ENCODE results near the gene ZDHHC14. TPM values are rescaled to one million over a fixed set of nuclear protein-coding genes. Genes with fewer than 3 reads are reported as not detected.
A peak's percentile ranks its signal among the peaks of the same experiment; 100 is the strongest.
"Not testable (repeated sequence)": the region's sequence is repeated elsewhere in the genome, so short reads cannot be mapped to it uniquely, and the experiment has no call there.

Gene ZDHHC14
- total RNA-seq, 1 donor from 2014 or later: 1.1 TPM

DNA sequence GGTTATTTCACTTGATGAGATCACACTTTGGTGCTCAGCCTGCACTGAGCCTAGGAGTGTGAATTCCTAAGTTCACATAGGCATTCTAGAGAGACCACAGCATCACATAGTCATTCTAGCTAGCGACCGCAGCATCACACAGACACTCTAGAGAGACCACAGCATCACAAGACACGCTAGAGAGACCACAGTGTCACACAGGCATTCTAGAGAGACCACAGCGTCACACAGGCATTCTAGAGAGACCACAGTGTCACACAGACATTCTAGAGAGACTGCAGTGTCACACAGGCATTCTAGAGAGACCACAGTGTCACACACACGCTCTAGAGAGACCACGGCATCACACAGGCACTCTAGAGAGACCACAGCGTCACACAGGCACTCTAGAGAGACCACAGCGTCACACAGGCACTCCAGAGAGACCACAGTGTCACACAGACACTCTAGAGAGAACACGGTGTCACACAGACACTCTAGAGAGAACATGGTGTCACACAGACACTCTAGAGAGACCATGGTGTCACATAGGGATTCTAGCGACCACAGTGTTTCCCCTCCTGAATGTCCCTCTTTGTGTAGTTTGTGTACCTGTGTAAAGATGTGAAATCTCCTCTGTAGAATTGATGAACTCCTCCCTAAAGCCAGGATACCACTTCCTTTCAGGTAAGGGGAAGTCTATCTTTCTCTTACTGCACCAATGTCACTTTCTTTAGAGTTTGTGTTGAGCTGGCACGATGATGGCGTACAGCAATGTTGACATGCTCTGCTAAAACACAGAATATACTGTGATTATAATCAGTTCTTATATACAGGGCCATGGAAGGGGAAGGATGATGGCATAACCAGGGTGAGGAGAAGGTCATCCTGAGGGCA lies 169.4 kb downstream of the ZDHHC14 start:
- peak; percentile 36 for DNase-seq (ENCODE audit: low read depth)

DNA sequence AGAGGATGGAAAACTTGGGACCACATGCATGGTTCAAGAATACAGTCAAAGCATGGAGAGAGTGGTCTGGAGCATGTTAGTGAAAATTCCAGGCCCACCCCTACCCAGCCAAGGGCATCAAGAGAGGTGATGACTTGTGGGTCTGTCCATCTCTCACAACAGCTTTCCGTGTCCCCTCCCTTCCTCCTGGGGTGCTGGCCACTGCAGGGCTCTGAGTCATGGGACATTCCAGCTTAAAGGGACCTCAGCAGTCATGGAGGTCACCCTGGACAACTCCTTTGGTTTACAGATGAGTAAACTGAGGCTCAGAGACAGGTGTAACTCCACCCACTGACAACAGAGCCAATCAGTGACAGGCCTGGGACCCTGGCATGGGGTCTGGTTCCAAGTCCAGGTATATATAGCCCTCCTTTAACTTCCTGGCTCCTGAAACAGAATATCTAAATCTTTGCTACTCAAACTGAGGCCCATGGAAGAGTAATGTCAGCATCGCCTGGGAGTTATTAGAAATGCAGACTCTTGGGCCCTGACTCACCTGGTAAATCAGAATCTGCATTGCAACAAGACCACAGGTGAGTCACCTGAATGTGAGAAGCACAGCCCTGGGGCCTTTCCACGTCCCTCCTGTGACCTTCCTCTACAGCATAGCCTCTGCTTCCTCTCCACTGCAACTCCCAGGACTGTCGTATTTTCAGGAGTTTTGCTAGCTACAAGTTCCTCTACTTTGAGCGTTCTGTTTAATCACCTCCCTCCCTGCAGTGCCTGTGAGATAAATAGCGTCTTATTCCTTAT lies 170.2 kb downstream of the ZDHHC14 start:
- DNase-seq (ENCODE audit: low read depth): no peak

DNA sequence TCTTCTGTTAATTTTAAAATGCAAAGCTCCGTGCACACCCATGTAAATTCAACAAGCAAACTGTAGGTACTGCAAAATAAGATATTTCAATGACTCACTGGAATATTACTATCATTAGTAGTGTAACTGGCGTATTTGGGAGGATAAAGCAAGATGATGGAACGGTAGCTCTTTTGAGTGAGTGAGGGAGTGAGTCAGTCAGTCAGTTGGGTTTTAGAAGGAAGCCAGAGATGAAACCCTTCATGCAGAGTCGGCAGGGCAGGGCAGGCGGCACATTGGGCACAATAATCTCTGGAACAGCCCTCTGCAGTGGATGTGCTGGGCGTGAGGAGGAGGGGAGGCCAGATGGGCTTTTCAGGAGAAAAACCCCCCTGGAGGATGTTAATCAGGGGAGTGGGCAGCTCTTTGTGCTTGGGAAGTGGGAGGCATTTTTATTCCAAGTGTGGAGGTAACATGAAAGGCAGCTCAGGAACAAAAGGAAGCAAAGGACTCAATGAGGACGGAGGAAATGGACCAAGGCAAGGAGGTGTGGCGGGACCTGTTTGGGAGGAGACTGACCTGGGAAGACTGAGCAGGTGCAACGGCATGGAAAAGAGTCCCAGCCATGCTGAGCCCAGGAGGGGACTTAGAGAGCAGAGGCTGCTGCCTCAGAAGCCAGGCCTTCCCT lies 171.2 kb downstream of the ZDHHC14 start:
- no peak for DNase-seq (ENCODE audit: low read depth)

DNA sequence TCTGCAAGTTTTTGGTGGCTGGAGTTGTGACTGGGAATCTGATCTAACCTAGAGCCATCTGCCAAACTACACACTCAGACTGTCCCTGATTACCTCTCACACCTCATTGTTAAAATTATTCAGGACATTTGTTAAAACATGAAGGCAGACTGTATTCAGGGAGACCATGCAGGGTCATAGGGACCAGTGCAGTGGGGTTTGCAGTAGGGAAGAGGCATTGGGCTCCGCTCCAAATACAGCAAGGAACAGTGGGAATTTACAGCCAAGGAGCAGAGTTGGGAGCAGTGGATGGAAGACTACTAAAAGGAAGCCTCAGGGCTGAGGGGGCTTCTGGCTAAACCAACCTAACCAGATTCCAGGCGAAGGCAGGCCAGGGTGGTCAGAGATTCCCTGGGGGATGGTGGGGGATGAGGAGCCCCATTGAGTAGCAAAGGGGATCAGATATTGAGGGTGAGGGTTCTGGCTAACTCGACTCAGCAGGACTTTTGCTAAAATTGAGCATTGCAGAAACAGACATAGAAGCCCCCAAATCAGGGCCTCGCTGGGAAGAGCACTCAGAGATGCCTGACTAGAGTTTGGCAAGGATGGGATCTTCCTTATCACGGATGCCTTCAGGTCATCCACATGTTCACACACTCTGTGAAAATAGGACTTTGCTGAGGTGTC lies 172.0 kb downstream of the ZDHHC14 start:
- no peak for DNase-seq (ENCODE audit: low read depth)

DNA sequence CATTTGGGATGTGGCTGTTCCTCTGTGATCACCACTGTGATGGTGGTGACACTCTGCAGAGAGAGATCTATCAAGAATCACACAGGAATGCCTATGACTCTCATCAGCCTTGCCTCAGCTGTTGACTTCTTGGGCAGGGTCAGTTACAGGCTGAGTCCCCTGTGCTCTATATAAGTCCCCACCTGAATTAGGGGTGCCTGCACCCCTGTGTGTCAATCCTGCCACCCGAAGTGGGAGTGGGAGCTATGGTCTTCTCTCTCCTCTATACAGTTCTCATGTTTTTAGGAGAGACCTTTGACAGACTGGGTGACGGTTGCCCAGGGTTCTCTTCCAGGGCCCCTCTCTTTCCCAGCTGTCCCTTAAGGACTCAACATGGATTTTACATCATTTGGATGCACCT lies 173.8 kb downstream of the ZDHHC14 start:
- DNase-seq (ENCODE audit: low read depth): no peak

DNA sequence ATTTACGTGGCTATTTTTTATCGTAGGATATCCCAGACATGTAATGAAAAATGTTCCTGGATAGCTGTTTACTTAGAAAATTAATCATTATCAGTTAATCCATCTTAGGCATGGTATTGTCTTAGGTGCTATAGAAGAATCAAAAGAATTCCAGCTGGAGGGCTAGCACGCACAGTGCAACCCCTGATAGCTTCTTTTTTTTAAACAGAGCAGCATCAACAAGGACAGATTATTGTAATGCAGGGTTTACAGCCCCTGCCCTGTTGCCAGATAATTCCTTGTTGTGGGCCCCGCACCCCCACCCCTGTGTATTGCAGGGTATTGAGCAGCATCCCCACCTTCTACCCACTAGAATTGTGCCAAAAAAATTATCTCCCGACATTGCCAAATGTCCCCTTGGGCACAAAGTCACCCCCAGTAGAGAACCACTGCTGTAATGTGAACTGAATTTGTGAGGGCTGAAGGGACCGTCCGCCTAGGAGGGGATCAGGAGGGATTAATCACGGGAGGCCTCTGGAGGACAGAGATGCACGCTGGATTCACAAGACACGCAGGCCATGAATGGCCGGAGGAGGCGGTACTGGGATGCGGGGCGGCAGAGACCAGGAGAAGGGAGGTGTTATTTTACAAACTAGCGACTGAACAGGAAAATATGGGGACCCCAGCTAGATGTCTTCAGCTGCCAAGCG lies 174.6 kb downstream of the ZDHHC14 start:
- no peak for DNase-seq (ENCODE audit: low read depth)

DNA sequence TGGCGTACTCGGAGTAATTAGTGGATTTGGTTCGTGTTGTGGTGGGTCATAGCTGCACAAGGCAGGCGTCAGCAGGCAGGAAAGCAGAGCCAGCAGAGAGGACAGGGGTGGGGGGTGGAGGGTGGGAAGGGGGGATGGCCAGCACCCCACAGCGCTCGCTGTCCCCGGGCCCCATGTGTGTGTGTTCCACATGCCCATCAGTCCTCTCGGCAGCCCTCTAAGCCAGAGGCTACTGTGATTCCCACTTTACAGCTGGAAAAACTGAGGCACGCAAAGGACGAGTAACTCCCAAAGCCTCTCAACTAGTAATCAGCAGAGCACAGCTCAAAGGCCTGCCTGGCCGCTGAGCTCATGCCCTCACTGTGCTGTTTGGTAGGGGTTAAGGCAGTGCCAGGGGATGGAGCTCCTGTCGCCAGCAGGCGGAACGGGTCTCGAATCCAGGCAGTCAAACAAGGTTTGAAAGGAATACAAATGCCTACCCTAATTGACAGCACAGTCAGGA lies 175.2 kb downstream of the ZDHHC14 start:
- no peak for DNase-seq (ENCODE audit: low read depth)

DNA sequence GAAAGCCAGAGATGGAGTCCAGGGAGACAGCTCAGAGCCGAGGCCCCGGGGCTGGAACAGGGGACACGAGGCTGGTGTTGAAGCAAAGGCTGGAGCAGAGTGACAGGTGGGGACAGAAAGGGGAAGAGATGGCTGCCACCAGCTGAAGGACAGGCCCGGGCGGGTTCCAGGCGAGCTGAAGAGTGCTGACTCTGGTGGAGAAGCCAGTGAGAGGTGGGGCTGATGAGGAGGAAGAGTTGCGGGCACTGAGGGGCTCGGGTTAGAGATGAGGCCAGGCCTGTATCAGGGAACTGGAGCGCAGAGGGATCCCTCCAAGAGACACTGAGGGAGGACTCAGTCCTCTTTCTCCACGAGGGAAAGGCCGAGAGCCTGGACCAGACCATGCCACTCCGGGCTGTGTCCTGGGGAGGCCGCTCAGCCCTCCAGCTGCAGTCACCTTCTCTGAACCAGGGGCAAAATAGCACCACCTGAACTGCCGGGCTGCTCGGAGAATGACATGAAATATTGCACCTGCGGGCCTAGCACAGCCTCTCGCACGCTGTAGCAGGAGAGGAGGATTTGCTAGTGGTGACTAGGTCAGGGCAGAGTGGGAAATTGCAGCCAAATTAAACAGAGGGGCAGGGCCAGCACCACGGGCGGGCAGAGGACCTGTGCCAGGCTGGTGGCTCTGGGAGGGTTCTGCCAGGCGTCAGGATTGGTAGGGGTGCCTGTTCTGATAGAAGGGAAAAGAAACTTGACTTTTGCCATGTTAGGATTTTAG lies 175.9 kb downstream of the ZDHHC14 start:
- no peak for DNase-seq (ENCODE audit: low read depth)

DNA sequence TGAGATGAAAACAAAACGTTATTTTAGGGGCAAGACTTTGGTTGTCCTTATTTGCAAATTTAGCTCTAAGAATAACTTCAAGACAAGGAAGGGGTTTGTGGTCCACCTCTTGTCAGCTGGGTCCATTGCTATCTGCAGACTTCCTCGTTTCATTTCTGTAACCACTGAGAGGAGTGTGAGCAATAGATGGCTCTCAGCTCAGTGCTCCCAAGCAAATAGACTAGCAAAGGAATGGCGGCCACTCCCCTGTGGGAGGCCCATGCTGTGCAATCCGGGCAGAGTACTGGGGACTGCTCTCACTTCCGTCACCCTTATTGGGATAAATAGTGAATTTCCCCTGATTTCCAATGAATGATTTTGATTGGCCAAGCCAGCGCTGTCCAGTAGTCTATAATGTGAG lies 176.6 kb downstream of the ZDHHC14 start:
- no peak for DNase-seq (ENCODE audit: low read depth)

DNA sequence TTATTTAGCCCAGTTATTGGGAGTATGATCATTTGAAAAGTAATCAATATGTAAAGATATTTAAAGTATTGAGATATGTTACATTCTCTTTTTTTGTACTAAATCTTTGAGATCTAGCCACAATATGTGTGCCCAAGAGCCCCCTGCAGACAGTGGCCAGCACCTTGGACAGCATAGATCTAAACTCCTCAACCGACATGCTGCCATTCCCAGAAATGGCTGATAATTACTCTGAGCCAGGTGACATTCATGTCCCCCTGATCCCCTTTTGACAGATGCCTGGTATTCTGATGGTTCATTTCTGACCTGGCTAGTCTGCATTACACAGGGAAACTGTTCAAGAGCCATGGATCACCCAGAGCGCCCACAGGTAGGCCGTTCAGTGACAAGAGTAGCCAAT lies 177.1 kb downstream of the ZDHHC14 start:
- DNase-seq (ENCODE audit: low read depth): no peak

DNA sequence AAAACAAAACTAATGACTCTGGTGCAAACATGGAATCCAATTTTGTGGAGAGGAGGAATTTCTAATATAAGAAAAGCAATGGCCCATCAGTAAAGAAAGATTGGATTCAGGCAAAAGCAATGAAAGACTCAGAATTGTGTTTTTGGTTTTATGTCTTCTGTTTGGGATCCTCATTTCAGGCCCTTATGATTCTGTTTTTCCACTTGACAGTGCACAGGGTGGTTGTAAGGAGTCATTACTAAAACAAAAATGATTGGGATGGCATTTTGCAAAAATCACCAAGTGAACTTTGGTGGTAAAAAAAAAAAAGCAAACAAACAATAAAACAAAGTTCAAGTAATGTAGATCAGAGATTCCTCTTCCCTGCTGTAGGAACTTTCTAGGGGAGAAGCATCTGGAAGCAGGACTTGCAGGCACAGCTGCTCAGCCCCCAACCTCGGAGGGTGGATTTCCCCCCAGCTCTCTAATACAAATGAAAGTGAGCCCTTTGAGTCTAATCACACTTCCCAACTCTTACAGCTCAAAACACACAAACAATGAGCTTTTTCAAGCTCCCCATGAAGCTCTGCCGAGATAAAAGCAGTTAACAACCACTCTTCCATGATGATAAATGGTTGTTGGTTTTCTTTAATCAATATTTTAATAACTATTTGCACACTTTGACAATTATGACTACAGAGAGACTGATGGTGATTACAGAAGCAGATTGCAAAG lies 177.7 kb downstream of the ZDHHC14 start:
- no peak for DNase-seq (ENCODE audit: low read depth)

DNA sequence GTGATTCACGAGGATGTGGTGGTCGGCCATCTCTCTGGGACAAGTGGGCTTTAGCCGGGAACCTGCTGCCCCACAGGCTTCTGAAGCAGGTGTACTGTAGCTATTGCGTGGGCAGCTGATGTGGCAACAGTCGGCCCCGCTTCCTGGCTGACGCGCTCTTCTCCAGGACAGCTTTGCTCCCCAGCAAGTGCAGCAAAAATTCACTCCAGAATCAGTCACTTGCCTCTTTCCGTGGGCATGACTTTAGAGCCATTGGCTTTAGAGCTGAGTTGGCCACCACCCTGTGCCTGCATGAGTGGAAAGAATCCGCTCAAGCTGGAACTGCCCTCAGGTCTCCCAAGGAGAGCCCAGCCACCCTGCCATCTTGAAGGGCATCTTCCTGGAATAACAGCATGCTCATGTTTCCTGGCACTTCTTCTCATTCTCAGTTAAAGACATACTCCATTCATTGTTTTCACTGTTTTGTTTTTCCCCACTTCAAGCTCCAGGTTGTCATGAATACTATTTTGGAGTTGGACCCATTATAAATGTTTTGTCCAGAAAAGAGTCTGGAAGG lies 178.3 kb downstream of the ZDHHC14 start:
- no peak for DNase-seq (ENCODE audit: low read depth)

DNA sequence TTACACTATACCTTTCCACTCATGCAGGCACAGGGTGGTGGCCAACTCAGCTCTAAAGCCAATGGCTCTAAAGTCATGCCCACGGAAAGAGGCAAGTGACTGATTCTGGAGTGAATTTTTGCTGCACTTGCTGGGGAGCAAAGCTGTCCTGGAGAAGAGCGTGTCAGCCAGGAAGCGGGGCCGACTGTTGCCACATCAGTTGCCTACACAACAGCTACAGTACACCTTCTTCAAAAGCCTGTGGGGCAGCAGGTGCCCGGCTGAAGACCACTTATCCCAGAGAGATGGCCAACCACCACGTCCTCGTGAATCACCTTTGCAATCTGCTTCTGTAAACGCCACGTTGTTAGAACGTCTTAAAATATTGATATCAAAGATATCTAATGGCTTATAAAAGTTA lies 179.1 kb downstream of the ZDHHC14 start:
- DNase-seq (ENCODE audit: low read depth): not testable (repeated sequence)

DNA sequence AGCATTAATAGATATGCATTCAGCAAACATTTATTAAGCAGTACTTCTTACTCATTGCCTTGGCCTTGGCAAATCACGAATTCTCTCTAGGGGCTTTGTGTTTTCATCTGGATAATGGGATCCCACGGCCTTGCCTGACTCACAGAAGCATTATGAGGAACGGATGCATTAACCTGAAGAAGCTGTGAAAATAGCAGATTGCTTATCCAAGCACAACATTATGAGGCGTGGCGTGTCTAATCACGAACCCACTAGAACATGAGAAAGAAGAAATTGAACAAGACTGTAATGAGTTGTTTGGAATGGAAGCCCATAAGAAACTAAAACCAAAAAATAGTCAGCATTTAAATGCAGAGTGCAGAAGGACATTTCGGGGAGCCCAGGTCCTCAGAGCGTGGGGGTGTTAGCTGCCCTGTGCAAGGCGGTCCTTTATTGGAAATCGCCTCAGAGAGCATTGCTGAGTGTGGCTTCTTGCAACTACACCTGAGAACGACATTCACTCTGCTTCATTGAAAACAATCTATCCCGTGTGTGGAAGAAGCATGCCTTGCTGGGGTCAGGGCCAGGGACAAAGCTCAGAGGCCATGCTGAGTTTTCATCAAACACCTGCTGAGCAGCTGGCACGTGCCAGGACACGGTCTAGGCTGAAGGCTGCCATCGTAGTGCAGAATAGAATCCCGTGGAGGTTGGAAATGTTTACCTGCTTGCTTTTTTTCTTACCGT lies 179.9 kb downstream of the ZDHHC14 start:
- no peak for DNase-seq (ENCODE audit: low read depth)

DNA sequence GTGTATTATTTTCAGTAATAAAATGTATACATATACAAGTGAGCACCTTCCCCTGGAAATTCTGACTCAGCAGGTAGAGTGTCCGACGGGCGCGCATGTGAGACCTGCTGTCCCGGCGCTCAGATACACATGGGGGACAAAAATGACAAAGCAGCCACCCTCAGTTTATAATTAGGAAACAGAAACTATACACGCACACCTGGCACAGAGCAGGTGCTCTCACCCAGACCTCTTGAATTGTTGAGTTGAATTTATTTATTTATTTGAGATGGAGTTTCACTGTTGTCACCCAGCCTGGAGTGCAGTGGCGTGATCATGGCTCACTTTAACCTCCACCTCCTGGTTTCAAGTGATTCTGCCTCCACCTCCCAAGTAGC lies 180.4 kb downstream of the ZDHHC14 start:
- DNase-seq (ENCODE audit: low read depth): no peak

DNA sequence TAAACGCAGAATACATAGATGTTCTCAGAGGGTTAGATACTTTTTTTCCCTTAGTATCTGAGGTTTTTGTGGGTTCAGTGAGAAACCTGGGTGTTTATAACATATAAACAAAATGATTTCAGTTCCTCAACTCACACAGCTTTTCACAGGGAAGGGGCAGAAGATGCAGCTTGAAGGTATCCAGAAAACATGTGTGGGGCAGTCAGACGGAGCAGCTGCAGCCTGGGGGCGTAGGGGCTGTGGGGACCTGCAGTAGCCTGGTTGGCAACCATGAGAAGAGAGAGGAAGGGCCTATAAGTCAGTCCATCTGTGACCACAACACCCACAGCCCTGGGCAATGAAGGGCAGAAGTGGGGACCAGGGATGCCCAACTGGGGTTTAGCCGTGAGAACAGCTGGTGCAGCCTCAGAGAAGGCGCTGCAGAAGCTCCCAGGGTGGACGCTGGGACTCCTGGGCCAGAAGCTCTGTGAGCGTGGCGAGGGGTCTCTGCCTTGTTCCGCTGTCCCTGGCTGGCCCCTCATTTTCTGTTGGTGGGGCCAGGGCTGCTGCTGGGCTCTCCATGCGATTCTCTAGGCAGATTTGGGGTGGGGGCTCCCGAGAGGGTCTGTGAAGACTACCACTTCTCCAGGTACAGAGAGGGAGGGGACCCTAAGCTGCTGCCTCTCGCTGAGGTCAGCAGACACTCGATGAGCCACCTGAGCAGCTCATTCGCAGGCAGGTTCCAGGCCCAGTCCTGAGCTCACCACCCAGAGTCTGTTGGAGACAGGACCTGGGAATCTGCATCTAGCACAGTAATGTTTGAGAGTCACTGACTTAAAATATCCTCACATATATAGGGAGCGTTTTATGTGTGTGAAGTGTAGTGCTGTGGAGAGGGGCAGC lies 181.2 kb downstream of the ZDHHC14 start:
- DNase-seq (ENCODE audit: low read depth): no peak

DNA sequence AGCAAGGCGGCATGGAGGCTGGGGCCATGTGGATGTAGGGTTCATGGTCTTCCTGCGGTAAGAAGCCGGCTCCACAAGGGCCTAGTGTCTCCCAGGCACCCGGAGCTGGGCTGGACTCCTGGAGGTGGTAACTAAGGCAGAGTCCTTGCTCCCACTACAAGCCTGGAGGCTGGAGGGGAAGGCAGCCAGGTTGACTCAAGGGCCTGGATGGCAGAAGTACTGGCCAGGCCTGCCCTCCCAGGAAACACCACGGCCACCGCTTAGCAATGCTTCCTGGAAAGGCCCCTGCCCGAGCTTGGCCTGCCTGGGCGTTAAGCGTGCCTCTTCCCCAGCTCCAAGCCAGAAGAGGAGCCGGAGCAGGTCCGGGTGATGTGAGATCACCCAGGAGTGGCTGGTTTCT lies 182.0 kb downstream of the ZDHHC14 start:
- no peak for DNase-seq (ENCODE audit: low read depth)
